GF-D8 (cell line): ENCODE results near the gene GTPBP1.

Experiments
- DNase-seq: peaks from one replicate; lab custom pipeline; 2025; lab: John Stamatoyannopoulos, UW

GTPBP1 gene

GRCh38 chr22:38760477-38761201, 54.9 kb downstream of the GTPBP1 start:
- no peak for DNase-seq

- no peak for DNase-seq
These were observed 55.7 kb downstream of the GTPBP1 start for GRCh38 chr22:38761202-38762162.

GRCh38 chr22:38762551-38762983, 56.8 kb downstream of the GTPBP1 start:
- DNase-seq: no peak

GRCh38 chr22:38766076-38766777, 60.5 kb downstream of the GTPBP1 start:
- no peak for DNase-seq

- no peak for DNase-seq
These were observed 61.6 kb downstream of the GTPBP1 start for GRCh38 chr22:38767313-38767712.

GRCh38 chr22:38768036-38768435, 62.3 kb downstream of the GTPBP1 start:
- no peak for DNase-seq

- DNase-seq: no peak
These were observed 64.7 kb downstream of the GTPBP1 start for GRCh38 chr22:38770257-38770949.

GRCh38 chr22:38772623-38772873, 66.8 kb downstream of the GTPBP1 start:
- no peak for DNase-seq

GRCh38 chr22:38773363-38773946, 67.7 kb downstream of the GTPBP1 start:
- DNase-seq: no peak

GRCh38 chr22:38774496-38775166, 68.9 kb downstream of the GTPBP1 start:
- DNase-seq: no peak

GRCh38 chr22:38775656-38776055, 69.9 kb downstream of the GTPBP1 start:
- no peak for DNase-seq

GRCh38 chr22:38776086-38776485, 70.3 kb downstream of the GTPBP1 start:
- DNase-seq: no peak

GRCh38 chr22:38777087-38777671, 71.4 kb downstream of the GTPBP1 start:
- DNase-seq: no peak

- no peak for DNase-seq
These were observed 75.3 kb downstream of the GTPBP1 start for GRCh38 chr22:38781033-38781432.

GRCh38 chr22:38782402-38783094, 76.8 kb downstream of the GTPBP1 start:
- DNase-seq: no peak
